GM12892 (cell line): ENCODE data around the gene ALK.

ENCODE experiments used
- DNase-seq: peaks from one replicate; pipeline ENCODE4 v3.0.0; 2011; ENCODE audit not compliant: insufficient read length
- FAIRE-seq: peaks from 2 replicates; lab custom pipeline; 2011; peaks lifted over from hg19 to GRCh38; lab: Jason Lieb, UNC
- POLR2A ChIP-seq: IDR thresholded peaks from 2 replicates; pipeline ENCODE4 v1.6.1; 2011; ENCODE audit warnings: low read depth, low read length, control low read depth
- POLR2AphosphoS5 ChIP-seq: IDR thresholded peaks from 2 replicates; pipeline ENCODE4 v1.6.1; 2011; ENCODE audit warnings: low read depth, low read length, control low read depth
- TAF1 ChIP-seq: IDR thresholded peaks from 2 replicates; pipeline ENCODE4 v1.6.1; 2011; ENCODE audit warnings: low read depth, mild to moderate bottlenecking, control low read depth, low read length, borderline replicate concordance

The ALK gene

DNA sequence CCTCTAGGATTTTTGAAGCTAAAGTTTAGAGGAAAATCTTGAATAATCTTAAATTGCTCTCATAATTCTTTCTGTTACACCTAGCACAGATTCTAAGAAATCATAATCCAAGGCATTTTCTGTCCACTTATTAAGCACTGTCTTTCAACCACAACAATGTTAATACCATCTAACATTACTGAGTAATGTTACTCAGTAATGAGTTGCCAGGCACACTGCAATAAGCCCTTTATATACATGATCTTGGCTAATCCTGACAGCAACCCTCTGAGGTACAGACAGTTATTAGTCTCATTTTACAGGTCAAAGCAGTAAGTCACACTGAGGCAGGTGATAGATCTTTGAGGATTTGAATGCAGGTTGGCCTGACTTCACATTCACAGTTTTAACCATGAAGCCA is 291.9 kb downstream of the ALK start:
- TF ChIP-seq POLR2A, result no peak
- no peak for TF ChIP-seq TAF1
- no peak for TF ChIP-seq POLR2AphosphoS5
- DNase-seq (no peak), FAIRE-seq (no peak)

DNA sequence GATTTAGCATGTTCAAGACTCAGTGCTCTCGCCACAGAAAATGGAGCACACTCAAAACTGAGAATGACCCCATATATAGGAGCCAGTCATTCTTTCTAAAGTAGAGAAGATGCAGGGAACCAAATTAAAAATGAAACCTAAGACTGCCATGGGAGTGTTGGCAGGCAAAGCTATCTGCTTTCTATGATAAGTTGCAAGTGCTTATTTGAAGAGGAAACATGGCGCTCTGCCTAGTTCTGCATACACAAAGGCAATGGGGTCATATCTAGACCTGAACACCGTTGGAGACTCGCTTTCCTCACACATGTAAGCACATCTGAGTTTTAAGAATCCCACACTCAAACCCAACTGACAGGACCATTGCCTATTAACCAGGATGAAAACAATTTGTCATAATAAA is 292.5 kb downstream of the ALK start:
- FAIRE-seq (no peak), DNase-seq (no peak)
- TF ChIP-seq POLR2AphosphoS5 (no peak), POLR2A (no peak), TAF1 (no peak)

DNA sequence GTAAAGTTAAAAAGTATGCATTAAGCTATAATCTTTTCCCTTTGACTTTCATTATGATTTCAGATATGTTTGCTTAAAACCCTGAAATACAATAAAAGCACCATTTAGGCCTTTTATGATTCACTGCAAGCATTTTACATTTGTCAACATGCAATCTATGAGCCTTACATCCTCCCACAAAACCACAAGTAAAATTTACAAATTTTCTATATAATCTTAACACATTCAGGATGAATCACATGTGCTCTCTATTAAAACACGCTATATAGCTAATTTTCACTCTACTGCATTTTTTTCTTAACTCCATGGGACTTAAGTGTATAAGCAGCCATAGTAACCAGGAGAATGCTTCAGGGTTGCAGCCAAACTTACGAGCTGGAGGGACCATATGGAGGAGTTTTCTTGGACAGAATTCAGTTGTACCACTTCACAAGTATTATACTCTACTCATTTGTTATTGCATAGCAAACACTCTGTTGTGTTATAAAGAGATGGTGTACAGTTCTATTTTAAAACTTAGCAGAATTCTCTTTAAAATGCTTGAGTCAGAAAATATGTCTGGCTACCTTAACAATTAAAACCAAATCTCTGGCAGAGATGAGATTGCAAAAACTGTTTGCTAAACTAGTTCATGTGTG is 293.2 kb downstream of the ALK start:
- no peak for DNase-seq
- FAIRE-seq, result no peak
- TF ChIP-seq POLR2A (no peak), TAF1 (no peak), POLR2AphosphoS5 (no peak)

DNA sequence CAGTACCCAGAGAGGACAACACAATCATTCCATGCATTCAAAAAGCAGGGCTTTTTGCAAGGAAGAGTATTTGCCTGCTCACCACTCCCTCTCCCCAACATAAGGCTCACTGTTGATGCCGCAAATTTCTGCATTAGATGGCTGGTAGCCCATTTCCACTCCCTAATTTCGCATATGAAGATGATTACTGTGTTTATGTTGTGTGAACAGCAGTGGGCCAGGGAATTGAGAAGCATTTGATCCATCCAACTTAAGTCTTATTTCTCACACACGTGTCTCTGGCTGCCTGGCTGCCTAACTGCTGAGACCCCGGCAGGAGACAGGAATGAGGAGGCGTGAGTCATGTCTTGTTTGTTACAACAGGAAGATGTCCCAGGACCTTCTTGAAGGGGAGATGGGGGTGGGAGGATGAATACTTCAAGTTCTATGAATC is 294.1 kb downstream of the ALK start:
- no peak for DNase-seq
- no peak for FAIRE-seq
- TF ChIP-seq POLR2A (no peak), TAF1 (no peak), POLR2AphosphoS5 (no peak)

DNA sequence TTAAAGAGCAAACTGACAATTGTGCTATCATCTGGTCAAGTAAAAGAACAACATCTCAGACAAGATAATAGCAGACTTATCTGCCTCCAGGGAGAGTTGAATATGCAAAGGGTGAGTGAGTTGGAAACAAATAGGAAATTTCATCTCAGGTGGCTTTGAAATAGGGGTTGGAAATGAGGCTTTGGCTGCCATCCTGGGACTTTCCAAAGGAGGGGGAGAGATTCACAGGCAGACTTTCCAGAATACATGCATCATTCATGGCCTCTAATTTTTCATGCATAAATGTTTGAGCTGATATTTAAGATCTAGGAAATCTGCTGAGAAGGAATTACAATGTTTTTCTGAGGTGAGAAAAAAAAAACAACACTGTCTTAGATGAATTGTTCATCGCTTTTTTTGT is 300.5 kb downstream of the ALK start:
- TF ChIP-seq TAF1, result no peak
- no peak for TF ChIP-seq POLR2AphosphoS5
- TF ChIP-seq POLR2A, result no peak
- DNase-seq, result no peak
- FAIRE-seq, result no peak

DNA sequence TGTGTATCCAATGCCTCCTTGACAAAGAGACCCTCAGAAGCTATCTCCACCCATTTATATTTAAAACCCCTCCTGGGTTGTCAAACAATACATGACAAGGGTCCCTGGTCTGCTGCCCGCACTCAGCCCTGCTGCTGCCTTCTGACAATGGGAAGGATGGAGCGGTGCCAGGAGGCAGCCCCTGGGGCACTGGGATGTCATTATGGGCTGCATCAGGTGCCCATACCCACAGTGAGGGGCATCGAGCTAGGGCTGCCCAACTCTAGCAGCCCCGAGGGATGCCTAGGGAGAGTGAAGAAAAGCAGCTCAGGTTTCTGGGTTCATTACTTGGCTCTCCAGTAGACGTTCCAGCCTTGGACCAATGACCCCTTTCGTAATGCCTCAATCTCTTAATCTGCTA is 301.7 kb downstream of the ALK start:
- DNase-seq (no peak), FAIRE-seq (no peak)
- no peak for TF ChIP-seq POLR2A
- TF ChIP-seq POLR2AphosphoS5, result no peak
- no peak for TF ChIP-seq TAF1

DNA sequence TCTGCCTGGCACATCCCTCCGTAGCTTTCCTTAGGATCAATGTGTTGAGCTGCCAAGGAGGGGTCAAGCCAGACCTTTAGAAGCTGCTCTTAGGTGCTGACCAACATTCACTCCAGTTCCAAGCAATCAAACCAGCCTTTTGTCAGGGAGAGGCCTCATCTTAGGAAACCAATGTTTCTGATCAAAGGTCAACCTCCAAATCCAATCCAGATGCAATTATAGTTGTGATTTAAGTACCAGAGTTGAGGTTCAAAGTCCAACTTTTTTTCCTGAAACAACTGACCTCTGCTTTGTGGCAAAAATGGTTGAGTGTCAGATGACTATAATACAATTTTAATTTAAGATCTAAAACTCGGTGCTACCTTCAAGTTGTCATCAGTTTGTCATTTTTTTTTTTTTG is 303.4 kb downstream of the ALK start:
- DNase-seq, result no peak
- FAIRE-seq, result no peak
- TF ChIP-seq POLR2AphosphoS5 (no peak), POLR2A (no peak), TAF1 (no peak)

- TF ChIP-seq TAF1, result no peak
- no peak for TF ChIP-seq POLR2A
- TF ChIP-seq POLR2AphosphoS5, result no peak
- DNase-seq (no peak), FAIRE-seq (no peak)
Measured at GRCh38 chr2:29617351-29617750, 304.0 kb downstream of the ALK start.

- DNase-seq (no peak), FAIRE-seq (no peak)
- TF ChIP-seq POLR2AphosphoS5 (no peak), POLR2A (no peak), TAF1 (no peak)
Measured at GRCh38 chr2:29616569-29616968, 304.8 kb downstream of the ALK start.

- no peak for DNase-seq
- TF ChIP-seq POLR2AphosphoS5 (no peak), POLR2A (no peak), TAF1 (no peak)
- no peak for FAIRE-seq
Measured at GRCh38 chr2:29615841-29616240, 305.5 kb downstream of the ALK start.

DNA sequence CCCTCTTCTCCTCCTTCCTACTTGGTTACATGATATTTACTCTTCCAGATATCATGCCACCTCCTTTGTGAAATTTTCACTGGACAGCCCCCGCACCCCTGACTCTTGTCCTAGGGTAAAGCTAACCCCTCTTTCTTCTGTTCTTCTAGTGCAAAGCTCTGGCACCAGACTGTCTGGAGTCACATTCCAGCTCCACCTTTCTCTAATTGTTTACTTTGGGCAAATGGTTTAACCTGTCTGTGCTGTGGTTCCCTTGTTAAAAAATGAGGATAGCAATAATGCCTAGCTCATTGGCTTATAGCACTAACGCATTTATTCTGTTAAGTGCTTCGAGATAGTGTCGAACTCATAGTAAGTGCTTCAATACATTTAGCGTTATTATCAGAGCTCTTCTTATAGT is 306.2 kb downstream of the ALK start:
- DNase-seq, result no peak
- no peak for TF ChIP-seq TAF1
- no peak for TF ChIP-seq POLR2AphosphoS5
- TF ChIP-seq POLR2A, result no peak
- FAIRE-seq, result no peak

GRCh38 chr2:29614295-29614830 is 307.0 kb downstream of the ALK start:
- FAIRE-seq (no peak), DNase-seq (no peak)
- no peak for TF ChIP-seq TAF1
- TF ChIP-seq POLR2AphosphoS5, result no peak
- TF ChIP-seq POLR2A, result no peak

DNA sequence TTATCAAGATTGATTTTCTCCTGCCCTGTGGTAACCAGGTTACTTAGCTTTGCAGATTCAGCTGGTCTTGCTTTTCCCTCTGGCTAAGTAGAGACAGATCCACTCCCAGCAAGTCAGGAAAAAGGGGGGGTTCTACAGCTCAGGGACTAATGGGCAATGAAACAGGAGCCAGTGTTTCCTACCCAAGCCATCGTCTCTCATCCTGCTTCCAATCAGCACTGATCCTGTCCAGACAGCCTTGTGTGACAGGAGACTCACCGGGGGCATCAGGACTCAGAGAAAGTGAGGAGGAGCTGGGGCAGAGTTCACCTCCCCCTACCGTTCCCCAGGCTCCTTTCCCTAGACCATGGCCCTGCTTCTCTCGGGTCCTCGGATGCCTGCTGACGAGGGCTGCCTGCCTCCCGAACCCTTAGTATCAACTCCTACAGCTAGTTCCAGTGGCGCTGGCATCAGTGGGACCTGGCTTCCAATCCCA is 307.6 kb downstream of the ALK start:
- FAIRE-seq, result no peak
- no peak for TF ChIP-seq POLR2A
- TF ChIP-seq TAF1, result no peak
- TF ChIP-seq POLR2AphosphoS5, result no peak
- DNase-seq, result no peak
